Activated T-helper 1 cell treated with anti-CD3 and anti-CD28 coated beads, Interleukin-12 subunit alpha, Interleukin-12 subunit beta, Interleukin-2, Interleukin-4 antibody, amounts not matched to agents 30 ng/mL and 10 ng/mL and 1 ng/mL, durations not matched to agents 14 hours and 24 hours and 36 hours (primary cell): ENCODE results near the gene EFCAB6. TPM values are rescaled to one million over a fixed set of nuclear protein-coding genes. Genes with fewer than 3 reads are reported as not detected.

Experiments
- DNase-seq: peaks from one replicate; pipeline ENCODE4 v3.0.0; 2021; ENCODE audit warnings: low spot score
- H3K27ac Mint-ChIP-seq: one replicate; pipeline ENCODE4 v1.8.0; 2021; ENCODE audit warnings: mild to moderate bottlenecking, mixed read lengths
- H3K27me3 Mint-ChIP-seq: one replicate; pipeline ENCODE4 v1.8.0; 2022; ENCODE audit warnings: mild to moderate bottlenecking, moderate library complexity, mixed read lengths; ENCODE audit not compliant: insufficient read depth
- H3K36me3 Mint-ChIP-seq: one replicate; pipeline ENCODE4 v1.8.0; 2021; ENCODE audit warnings: low read depth, mixed read lengths
- H3K4me1 Mint-ChIP-seq: one replicate; pipeline ENCODE4 v1.8.0; 2021; ENCODE audit warnings: low read depth, mixed read lengths
- H3K4me3 Mint-ChIP-seq: one replicate; pipeline ENCODE4 v1.8.0; 2021; ENCODE audit warnings: mild to moderate bottlenecking, moderate library complexity, mixed read lengths
- H3K9me3 Mint-ChIP-seq: one replicate; pipeline ENCODE4 v1.8.0; 2021; ENCODE audit warnings: mixed read lengths
- intact Hi-C: fragments of 100-400 bp; cut with micrococcal nuclease; formaldehyde crosslinking; loops from one replicate; pipeline ENCODE4 v1.15.1; 2024
- total RNA-seq: library from RNA; stranded (reverse); gene quantifications from 2 replicates; pipeline ENCODE4 v1.2.3, GENCODE V29; 2022

EFCAB6 gene
- total RNA-seq, 1 donor from 2014 or later = not detected

DNA sequence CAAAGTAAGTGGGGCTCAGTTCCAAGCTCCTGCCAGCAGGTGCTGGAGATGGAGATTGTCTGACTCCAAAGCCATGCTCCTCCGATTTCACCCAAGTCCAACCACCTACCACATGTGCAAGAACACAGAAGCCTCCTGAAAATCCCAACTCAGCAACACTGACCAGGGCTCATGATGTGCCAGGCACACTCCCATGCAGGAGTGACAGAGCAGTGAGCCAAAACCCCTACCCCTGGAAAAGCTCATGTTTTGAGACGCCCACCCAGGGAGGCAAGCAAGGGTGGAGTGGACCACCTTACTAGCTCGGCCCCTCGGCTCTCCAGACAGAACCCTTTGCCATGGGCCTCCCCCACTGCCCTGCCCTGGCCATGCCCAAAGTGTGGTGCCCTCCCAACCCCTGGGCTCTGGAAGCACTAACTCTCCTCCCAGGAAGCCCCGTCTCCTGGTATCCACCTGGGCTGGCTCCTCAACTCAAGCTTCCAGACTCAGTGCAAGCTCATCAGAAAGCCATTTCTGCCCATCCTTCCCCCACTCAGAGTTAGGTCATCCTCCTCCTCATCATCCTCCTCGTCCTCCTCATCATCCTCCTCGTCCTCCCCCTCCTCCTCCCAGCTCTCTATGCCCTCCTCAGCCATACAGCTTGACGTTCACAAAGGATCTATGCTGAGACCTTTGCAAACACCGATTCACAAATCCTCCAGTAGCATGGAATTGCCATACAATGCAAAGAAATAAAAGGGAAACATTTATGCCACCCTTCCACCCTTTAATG, 245.4 kb downstream of the EFCAB6 start:
- intact Hi-C loops = no loop called here
- Mint-ChIP-seq H3K4me3 (no peak overlapping the region), H3K4me1 (no peaks in the 10 kb centered on the region), H3K36me3 (no peaks in the 10 kb centered on the region), H3K9me3 (no peaks in the 10 kb centered on the region), H3K27ac (no peak overlapping the region), H3K27me3 (no peaks in the 10 kb centered on the region)
- DNase-seq = no peak

GRCh38 chr22:43566021-43566420, 246.1 kb downstream of the EFCAB6 start:
- Mint-ChIP-seq H3K9me3 (no peaks in the 10 kb centered on the region), H3K36me3 (no peaks in the 10 kb centered on the region), H3K27ac (no peak overlapping the region), H3K4me3 (no peak overlapping the region), H3K27me3 (no peaks in the 10 kb centered on the region), H3K4me1 (no peaks in the 10 kb centered on the region)
- no peak for DNase-seq
- intact Hi-C loops = no loop called here

DNA sequence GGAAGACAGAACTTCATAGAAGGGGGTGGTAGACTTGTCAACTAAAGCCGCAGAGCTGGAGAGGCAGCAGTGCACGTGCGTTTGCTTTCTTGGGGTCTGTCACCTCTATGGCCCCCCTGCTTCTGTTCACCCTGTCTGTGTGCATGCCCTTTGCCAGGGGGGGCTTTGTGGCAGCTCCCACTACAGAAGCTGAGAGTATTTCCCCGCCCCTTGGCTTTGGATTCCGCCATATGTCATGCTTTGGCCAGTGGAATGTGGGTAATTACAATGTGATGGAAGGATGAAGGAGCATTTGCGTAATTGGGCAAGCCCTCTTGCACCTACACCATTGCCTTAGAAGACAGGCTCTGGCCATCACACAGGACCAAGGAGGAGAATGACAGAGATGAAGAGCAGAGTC, 247.2 kb downstream of the EFCAB6 start:
- intact Hi-C loops = no loop called here
- Mint-ChIP-seq H3K27ac (no peak overlapping the region), H3K27me3 (no peaks in the 10 kb centered on the region), H3K36me3 (no peaks in the 10 kb centered on the region), H3K9me3 (no peaks in the 10 kb centered on the region), H3K4me3 (no peak overlapping the region), H3K4me1 (no peaks in the 10 kb centered on the region)
- DNase-seq = no peak

DNA sequence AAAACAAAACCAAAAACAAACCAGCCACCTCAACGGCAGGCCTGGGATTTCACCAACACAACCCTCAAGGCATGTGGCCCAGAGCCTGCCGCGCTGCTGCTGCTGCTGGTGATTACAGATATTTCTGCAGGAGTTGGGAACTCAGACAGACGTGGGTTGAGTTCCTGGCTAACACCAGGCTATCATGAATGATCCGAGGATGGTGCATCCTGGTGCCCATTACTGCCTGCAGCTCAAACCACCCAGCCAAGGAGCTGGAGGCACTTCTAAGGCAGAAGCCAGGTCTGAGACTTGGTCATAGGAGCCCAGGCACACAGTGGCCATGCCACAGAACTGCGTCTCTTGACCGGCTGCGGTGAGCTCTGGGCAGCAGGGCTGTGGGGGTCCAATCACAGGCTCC, 248.5 kb downstream of the EFCAB6 start:
- H3K4me1 Mint-ChIP-seq = no peaks in the 10 kb centered on the region
- H3K36me3 Mint-ChIP-seq = no peaks in the 10 kb centered on the region
- no peak overlapping the region for H3K4me3 Mint-ChIP-seq
- H3K9me3 Mint-ChIP-seq = no peaks in the 10 kb centered on the region
- intact Hi-C loops = no loop called here
- H3K27ac Mint-ChIP-seq = no peak overlapping the region
- no peaks in the 10 kb centered on the region for H3K27me3 Mint-ChIP-seq
- DNase-seq = no peak

DNA sequence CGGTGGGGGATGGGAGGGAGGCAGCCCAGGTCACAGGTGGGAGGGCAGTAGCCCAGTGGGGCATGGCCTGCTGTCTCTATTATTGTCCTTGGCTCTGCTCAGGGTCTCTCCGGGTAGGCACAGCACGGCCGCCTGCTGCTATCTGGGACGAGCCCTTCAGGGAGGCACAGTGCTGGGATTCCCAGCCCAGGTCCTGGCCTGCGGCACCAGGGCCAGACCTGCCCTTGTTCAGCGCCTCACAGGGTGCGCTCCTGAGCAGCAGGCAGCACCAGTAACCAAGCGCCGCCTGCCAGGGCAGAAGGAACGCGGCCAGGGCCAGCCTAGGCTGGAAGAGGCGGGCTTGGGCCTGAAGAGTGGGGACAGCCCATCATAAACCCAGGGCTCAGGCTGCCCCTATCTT, 249.3 kb downstream of the EFCAB6 start:
- DNase-seq = no peak
- H3K36me3 Mint-ChIP-seq = no peaks in the 10 kb centered on the region
- no peaks in the 10 kb centered on the region for H3K4me1 Mint-ChIP-seq
- no peaks in the 10 kb centered on the region for H3K9me3 Mint-ChIP-seq
- H3K27ac Mint-ChIP-seq = no peak overlapping the region
- intact Hi-C loops = no loop called here
- no peaks in the 10 kb centered on the region for H3K27me3 Mint-ChIP-seq
- H3K4me3 Mint-ChIP-seq = no peak overlapping the region

DNA sequence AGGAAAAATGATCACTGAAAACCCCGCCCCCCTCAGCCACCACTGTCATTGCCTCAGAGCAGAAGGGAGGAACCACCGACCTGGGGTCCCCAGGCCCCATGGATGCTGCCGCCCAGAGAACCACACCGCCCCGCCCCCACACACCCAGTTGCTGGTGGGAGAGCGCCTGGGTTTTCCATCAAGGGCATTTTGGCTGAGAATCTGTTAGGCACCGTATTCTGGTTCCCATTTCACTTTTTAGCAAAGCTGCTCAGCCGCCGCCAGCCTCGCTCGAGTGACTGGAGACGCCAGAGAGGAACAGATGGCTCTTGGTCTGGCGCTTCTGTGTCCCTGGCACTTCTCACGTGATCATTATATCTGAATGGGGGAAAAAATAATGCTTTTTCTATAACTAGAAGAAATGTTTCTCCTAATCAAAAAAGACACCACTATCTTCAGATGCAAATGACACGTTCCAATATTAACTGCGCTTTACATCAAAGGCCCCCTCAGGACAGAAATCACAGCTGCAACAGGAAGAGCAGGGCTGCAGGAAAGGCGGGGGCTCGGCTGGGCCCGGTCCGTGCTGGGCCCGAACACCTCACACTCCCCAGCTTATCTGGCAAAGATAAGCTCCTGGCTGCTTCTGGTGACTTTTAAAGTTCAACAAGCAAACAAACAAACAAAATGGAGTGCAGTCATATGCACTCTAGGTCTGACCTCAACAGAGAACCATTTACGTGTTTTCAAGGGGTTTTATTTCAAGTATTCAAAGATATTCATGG, 250.5 kb downstream of the EFCAB6 start:
- no peak overlapping the region for H3K27ac Mint-ChIP-seq

DNA sequence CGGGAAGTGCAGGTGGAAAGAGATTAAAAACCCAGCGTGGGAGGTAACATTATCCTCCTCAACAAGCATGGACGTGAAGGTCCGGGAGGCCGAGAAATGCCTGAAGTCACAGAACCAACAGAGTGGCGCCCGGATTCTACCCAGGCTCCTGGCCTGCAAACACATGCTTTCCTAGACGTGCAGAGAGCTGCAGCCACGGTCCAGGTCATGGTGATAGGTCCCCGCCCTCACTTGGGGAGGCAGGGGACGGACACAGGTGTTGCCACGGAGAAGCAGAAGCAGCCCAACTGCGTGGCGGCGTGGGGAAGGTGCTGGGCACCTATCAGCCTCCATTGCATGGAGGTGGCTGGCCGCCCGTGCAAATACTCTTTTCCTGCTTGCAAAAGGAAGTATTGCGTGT, 251.5 kb downstream of the EFCAB6 start:
- H3K9me3 Mint-ChIP-seq = no peaks in the 10 kb centered on the region
- no peaks in the 10 kb centered on the region for H3K36me3 Mint-ChIP-seq
- DNase-seq = no peak
- H3K27ac Mint-ChIP-seq = no peak overlapping the region
- H3K4me3 Mint-ChIP-seq = no peak overlapping the region
- intact Hi-C loops = no loop called here
- no peaks in the 10 kb centered on the region for H3K27me3 Mint-ChIP-seq
- no peaks in the 10 kb centered on the region for H3K4me1 Mint-ChIP-seq

More for the DNA sequence above, 250.5 kb downstream of the EFCAB6 start:
- H3K4me1 Mint-ChIP-seq = no peaks in the 10 kb centered on the region
- no peaks in the 10 kb centered on the region for H3K9me3 Mint-ChIP-seq
- no peak overlapping the region for H3K4me3 Mint-ChIP-seq
- no peak for DNase-seq
- intact Hi-C loops = no loop called here
- H3K36me3 Mint-ChIP-seq = no peaks in the 10 kb centered on the region
- H3K27me3 Mint-ChIP-seq = no peaks in the 10 kb centered on the region

DNA sequence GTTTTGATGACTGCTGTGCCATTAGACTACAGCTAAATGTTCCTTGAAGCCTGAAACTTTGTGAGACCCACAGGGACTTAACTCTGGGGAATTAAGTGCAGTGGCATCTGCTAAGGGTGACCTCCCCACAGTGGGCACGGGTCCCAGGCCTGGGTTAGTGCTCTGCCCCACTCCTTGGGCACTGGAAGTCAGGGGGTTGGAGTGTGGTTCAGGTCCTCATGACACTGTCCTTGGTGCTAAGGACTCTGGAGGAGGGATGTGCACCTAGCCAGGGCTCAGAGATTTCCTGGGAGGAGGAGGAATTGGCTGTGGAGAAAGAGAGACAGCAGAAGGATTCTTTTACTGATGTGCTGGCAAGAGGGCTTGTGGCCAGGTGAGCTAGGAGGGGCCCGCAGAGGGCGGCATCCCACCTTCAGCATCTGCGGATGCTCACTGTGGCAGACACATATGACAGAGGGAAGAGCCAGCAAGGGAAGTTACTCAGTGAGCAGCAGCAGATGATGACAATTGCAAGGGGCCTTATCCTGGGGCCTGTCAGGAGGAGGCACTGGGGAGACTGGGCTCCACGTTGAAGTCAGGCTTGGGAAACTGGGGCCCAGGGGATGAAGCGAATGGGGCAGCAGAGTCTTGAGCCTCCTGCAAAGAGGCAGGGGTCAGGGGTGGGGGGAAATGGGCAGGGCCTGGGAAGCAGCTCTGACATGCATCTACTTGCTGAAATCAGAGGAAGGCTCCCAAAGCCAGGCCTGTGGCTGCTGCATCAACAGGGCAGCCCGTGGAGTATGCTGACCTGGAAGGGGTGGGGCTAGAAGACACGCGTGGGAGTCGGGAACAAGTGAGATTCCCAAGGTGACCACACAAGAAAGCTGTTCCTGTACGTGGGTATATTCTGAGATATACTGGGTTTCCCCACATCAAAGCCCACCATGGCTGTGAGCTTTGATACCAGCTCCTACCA, 256.3 kb downstream of the EFCAB6 start:
- Mint-ChIP-seq H3K27me3 (no peaks in the 10 kb centered on the region), H3K27ac (no peak overlapping the region), H3K36me3 (no peaks in the 10 kb centered on the region), H3K4me3 (no peak overlapping the region), H3K9me3 (no peaks in the 10 kb centered on the region), H3K4me1 (no peaks in the 10 kb centered on the region)
- intact Hi-C loops = no loop called here
- DNase-seq = no peak

- H3K27me3 Mint-ChIP-seq = no peaks in the 10 kb centered on the region
- intact Hi-C loops = no loop called here
- no peaks in the 10 kb centered on the region for H3K4me1 Mint-ChIP-seq
- no peaks in the 10 kb centered on the region for H3K9me3 Mint-ChIP-seq
- H3K36me3 Mint-ChIP-seq = no peaks in the 10 kb centered on the region
- DNase-seq = no peak
- H3K27ac Mint-ChIP-seq = no peak overlapping the region
- H3K4me3 Mint-ChIP-seq = no peak overlapping the region
These were observed 257.3 kb downstream of the EFCAB6 start for GRCh38 chr22:43554694-43555365.

DNA sequence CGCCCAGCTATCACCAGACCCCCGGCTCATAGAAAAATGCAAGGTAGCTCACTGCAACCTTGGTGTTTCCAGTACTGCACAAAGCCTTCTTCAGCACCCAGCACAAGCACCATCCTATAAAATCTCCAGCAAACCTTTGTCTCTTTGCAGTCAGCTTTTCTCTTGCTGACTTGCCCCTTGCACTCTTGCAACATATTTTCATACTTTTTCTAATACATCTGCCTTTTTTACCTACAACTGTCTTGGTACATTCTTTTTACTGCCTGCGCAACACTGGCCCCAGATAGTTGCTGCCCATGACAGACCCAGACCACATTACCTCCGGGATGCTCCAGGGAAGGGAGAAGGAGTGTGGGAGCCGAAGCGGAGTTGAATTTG, 257.9 kb downstream of the EFCAB6 start:
- H3K27ac Mint-ChIP-seq = no peak overlapping the region
- no peak for DNase-seq
- H3K9me3 Mint-ChIP-seq = no peaks in the 10 kb centered on the region
- H3K4me3 Mint-ChIP-seq = no peak overlapping the region
- intact Hi-C loops = no loop called here
- H3K4me1 Mint-ChIP-seq = no peaks in the 10 kb centered on the region
- no peaks in the 10 kb centered on the region for H3K36me3 Mint-ChIP-seq
- no peaks in the 10 kb centered on the region for H3K27me3 Mint-ChIP-seq

DNA sequence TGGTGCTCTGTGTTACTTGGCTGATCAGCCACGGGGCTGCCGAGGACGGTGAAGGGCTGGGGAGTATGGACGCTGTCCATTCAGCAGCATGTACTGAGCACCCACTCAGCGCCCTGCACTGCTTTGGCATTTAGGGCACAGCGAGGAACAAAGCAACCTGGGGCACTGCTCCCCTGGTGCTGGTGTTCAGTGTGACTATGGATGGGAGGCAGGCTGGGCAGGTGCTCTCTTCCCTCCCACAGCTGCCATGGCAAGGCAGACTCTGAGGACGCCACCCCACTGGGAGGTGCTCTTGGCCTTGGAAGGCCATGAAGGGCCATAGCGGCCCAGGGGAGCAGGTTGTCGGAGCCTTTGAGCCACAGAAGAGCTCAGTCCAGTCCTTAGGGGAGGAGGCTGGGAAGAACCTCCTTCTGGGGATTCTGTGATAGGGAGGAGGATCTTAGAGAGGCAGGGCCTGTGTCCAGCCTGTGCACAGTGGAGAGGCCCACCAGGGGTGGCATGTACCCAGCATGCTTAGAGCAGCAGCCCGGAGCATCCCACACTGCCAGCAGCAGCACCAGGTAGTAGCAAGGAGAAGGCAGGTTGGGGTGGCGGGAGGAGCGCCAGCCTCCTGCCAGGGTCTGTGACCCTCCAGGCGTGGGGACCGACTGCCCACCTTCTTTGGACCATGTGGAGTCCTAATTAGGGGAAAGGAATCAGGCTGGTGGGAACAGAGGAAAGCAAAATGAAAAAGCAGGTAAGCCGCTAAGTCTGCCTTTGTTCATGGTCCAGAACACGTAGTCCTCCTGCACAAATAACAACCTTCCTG, 258.4 kb downstream of the EFCAB6 start:
- no peaks in the 10 kb centered on the region for H3K9me3 Mint-ChIP-seq
- DNase-seq = no peak
- intact Hi-C loops = no loop called here
- no peaks in the 10 kb centered on the region for H3K27me3 Mint-ChIP-seq
- no peak overlapping the region for H3K4me3 Mint-ChIP-seq
- no peaks in the 10 kb centered on the region for H3K36me3 Mint-ChIP-seq
- no peak overlapping the region for H3K27ac Mint-ChIP-seq
- H3K4me1 Mint-ChIP-seq = no peaks in the 10 kb centered on the region

DNA sequence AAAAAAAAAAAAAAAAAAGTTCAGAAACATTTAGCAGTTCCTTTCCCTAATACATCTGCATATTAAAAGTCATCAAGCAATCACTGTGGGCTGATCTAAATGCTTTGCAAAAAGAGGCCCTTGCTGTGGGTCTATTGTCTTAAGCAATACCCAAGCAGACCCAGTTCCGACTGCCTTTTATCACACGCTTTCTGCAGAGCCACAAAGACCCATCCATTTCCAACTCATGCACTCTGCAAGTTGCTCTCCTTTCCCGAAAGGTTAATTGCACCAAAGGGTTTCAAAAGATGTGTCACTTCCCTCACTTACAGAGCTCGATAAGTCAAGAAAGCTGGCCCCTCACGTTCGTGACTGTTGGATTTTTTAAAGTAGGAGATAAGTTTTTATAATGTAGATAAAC, 261.4 kb downstream of the EFCAB6 start:
- H3K9me3 Mint-ChIP-seq = no peaks in the 10 kb centered on the region
- H3K4me3 Mint-ChIP-seq = no peak overlapping the region
- no peak overlapping the region for H3K27ac Mint-ChIP-seq
- no peaks in the 10 kb centered on the region for H3K36me3 Mint-ChIP-seq
- no peaks in the 10 kb centered on the region for H3K4me1 Mint-ChIP-seq
- no peak for DNase-seq
- H3K27me3 Mint-ChIP-seq = no peaks in the 10 kb centered on the region
- intact Hi-C loops = no loop called here
